Omental fat pad (tissue), 4 donors: ENCODE measurements around the gene NAT14. TPM values are rescaled to one million over a fixed set of nuclear protein-coding genes. Genes with fewer than 3 reads are reported as not detected.
A peak's percentile ranks its signal among the peaks of the same experiment; 100 is the strongest.

Source experiments
- ATAC-seq: fragments of 150-250 bp; one replicate; pipeline ENCODE4 v1.9.1; 2016; ENCODE audit warnings: mild to moderate bottlenecking, moderate library complexity; ENCODE audit not compliant: low FRiP score
- DNase-seq: peaks from one replicate; pipeline ENCODE4 v3.0.0-alpha.2; 2019; ENCODE audit warnings: low spot score
- total RNA-seq, 4 donors: library from RNA; depleted of rRNA; stranded (reverse); fragments of >200 nt; gene quantifications; one replicate each; pipeline ENCODE4 v1.1.0, GENCODE V29; 2016
- TF ChIP-seq, protein P1 (sequence below), 3 donors: fragments of 450-650 bp; IDR thresholded peaks; one replicate each; pipeline ENCODE4 v1.5.1; 2016 to 2017; ENCODE audit warnings: antibody characterized with exemption in 3 of 3, mild to moderate bottlenecking in 3 of 3, moderate library complexity in 2 of 3

Gene NAT14
- total RNA-seq, 4 donors from 2014 or later = 2.3 to 4.6 (median 2.6) TPM

DNA sequence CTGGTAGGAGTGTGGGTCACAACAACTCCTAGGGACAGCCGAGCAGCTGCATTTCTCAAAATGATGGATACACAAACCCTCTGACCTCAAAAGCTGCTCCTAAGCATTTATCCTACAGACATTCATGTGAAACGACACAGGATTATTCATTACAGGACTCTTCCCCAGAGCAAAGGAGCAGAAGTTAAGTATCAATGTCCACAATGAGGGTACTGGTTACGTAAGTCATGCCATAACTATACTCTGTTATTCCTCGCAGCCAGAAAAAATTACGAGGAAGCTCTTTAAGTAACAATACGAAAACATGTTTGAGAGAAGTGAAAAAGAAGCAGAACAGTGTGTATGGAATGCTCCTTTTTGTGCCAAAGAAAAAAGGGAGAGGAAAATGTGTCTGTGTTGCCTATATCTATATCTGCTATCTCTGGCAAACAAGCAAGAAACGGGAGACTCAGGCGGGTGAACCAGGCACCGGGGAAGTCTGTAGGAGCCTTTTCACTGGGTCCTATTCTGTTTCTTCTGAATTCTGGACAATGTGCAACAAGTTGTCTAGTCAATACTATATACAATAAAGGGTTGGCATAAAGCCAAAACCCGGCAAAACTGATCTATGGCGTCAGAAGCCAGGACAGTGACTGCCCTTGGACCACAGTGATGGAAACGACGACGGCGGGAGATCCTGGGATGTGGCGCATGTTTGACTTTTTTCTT is 24.9 kb upstream of the NAT14 start:
- DNase-seq (no peak), ATAC-seq (no peak)
- TF ChIP-seq, protein P1, sequence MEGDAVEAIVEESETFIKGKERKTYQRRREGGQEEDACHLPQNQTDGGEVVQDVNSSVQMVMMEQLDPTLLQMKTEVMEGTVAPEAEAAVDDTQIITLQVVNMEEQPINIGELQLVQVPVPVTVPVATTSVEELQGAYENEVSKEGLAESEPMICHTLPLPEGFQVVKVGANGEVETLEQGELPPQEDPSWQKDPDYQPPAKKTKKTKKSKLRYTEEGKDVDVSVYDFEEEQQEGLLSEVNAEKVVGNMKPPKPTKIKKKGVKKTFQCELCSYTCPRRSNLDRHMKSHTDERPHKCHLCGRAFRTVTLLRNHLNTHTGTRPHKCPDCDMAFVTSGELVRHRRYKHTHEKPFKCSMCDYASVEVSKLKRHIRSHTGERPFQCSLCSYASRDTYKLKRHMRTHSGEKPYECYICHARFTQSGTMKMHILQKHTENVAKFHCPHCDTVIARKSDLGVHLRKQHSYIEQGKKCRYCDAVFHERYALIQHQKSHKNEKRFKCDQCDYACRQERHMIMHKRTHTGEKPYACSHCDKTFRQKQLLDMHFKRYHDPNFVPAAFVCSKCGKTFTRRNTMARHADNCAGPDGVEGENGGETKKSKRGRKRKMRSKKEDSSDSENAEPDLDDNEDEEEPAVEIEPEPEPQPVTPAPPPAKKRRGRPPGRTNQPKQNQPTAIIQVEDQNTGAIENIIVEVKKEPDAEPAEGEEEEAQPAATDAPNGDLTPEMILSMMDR (IDR thresholded peaks at IDR 0.05) = no peak

DNA sequence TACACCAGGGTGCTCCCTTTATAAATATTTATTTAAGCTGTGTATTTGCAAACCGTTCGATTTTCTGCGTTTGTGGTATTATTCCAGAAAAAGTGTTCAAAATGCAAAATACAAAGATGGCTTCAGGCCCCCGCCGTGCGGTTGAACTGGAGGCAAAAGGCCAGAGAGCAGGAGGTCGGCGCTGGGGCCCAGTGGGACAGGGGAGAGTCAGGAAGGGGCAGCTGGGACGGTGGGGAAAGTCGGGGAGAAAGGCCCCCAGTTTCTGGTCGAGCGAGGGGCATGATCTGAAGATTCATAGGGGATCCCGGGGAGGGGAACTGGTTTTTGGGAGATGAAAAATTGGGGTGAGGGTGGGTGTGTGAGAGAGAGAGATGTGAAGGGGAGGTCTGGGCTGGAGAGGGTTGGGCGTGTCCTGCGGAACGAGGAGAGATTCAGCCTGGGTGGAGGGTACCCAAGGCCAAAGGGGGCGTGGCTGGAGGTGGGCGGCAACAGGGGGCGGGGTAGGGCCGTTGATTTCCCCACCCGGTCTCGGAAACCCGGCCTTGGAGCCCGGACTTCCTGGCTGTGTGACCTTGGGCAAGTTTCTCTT is 24.2 kb upstream of the NAT14 start:
- ATAC-seq (peak; percentile 70), DNase-seq (peak; percentile 82)
- TF ChIP-seq, protein P1 (IDR thresholded peaks at IDR 0.05) = no peak

DNA sequence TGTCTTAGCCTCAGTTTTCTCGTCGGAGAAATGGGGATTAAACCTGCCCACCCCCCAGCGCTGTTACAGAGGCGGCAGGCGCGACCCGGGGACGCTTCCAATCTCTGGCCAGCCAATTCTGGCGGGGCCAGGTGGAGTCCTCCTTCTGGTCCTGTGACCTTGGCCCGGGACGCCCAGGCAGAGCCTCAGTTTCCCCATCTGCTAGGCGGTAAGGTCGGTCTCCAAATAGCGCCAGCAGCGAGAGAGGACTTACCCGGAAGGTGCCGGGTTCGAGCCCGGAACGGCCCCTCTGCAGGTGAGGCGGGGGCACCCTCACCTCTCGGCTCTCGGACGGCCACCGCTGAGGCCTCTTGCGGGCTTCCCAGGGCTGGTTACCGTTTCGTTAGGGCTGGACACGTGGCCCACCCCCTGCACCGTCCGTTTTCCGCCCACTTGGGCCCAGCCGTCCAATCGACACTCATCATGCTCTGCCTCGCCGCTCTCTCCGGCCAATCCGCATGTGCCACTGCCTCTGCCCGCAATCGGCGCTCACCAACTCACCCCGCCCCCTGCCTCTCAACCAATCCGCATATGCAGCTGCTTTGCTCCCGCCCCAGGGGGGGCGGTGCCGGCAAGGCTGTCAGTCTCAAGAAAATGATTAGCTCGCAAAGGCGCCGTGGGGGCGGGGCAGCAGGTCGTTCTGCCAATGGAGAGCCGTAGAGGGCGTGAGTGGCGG is 23.6 kb upstream of the NAT14 start, which contains the start of gene ISOC2:
ISOC2 (minus strand) TSS at position 384 of the 715 bp plus-strand sequence. CDS start 5,156 bp downstream, outside the sequence.
- peak; percentile 96 for ATAC-seq
- TF ChIP-seq, protein P1 (IDR thresholded peaks at IDR 0.05) = no peak
- peak; percentile 99 for DNase-seq

DNA sequence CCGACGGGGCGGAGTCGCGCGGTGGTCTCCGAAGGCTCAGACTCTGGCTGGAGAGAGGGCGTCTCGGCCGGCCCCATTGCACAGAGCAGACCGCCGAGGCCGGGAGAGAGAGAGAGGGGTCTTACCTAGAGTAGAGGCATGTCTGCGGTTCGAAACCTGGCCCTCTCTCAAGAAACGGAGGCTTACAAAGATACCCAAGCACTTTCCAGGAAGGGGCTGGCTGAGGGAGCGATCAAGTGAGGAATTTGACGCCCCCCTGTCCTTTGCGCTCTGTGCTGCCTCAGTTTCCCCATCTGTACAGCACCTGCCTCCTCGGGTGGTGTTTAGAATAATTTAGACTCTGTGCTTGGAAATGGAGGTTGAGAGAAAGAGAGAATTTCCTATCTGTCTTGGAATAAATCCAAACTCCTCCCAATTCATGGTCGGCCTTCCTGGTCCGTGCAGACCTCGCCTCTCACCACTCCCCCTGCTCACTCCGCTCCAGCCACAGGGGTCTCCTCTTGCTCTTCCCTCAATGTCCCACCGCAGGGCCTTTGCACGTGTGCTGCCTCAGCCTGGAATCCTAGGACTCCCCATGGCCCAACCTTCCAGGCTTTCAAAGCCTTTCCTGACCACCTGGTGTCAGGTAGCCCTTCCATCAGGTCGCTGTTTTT is 22.9 kb upstream of the NAT14 start:
- DNase-seq = no peak
- ATAC-seq = no peak

DNA sequence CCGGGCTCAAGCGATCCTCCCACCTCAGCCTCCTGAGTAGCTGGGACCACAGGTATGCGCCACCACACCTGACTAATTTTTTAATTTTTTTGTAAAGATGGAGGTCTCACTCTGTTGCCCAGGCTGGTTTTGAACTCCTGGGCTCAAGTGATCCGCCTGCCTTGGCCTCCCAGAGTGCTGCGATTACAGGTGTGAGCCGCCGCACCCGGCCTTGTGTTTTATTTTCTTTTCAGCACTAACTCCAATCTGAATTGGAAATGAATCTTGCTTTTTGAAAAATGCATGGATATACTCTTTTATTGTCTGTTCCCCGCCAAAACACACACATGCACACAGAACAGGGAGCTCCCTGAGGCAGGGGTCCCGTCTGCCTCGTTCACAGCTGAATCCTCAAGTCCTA is 22.3 kb upstream of the NAT14 start:
- DNase-seq = no peak
- no peak for ATAC-seq
- TF ChIP-seq, protein P1 (IDR thresholded peaks at IDR 0.05) = no peak

More for the DNA sequence above, 22.9 kb upstream of the NAT14 start:
- TF ChIP-seq, protein P1 (IDR thresholded peaks at IDR 0.05) = no peak

DNA sequence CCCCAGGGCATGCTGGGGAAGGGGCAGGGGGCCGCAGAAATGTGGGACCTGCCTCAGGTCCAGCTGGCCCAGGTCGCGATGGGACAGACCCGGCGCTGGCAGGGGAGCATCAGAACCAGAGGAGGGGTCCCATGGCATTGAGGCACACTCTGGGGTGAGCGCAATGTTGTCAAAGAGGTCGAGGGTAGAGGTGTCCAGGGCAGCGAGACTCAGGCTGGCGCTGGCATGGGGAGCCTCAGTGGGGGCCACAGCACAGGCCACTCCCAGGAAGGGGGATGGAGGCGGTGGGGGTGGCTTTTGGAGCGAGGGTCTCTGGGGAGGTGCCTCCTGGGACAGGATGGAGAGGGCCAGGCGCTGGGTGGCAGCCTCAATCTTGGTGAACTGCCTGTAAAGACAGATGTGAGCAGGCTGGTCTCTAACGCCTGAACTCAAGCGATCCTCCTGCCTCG is 21.4 kb upstream of the NAT14 start:
- ATAC-seq = no peak
- DNase-seq = no peak
- TF ChIP-seq, protein P1 (IDR thresholded peaks at IDR 0.05) = no peak
